ENCODE data around the gene WFIKKN1. TPM values are rescaled to one million over a fixed set of nuclear protein-coding genes. Genes with fewer than 3 reads are reported as not detected.

WFIKKN1 gene
- total RNA-seq, 1 experiment from 2014 or later, result not detected

Other genes starting within 250 kb of the WFIKKN1 start
- 46.6 and 58.5 TPM in 2 replicates for gene PGAP6, start 249.0 kb upstream of the WFIKKN1 start, total RNA-seq (2014; rRNA removed; shearing (Covaris generic))
- 161 and 179 TPM in 2 replicates for gene NME4, start 233.8 kb upstream of the WFIKKN1 start, total RNA-seq (2014; rRNA removed; shearing (Covaris generic))
- gene DECR2, start 229.1 kb upstream of the WFIKKN1 start, total RNA-seq (2014; rRNA removed; shearing (Covaris generic)), result 8.1 and 12.5 TPM in 2 replicates
- 22.0 and 27.4 TPM in 2 replicates for gene RAB11FIP3, start 205.3 kb upstream of the WFIKKN1 start, total RNA-seq (2014; rRNA removed; shearing (Covaris generic))
- 53.5 and 60.0 TPM in 2 replicates for gene CAPN15, start 103.3 kb upstream of the WFIKKN1 start, total RNA-seq (2014; rRNA removed; shearing (Covaris generic))
- gene PRR35, start 70.6 kb upstream of the WFIKKN1 start, total RNA-seq (2014; rRNA removed; shearing (Covaris generic)), result not detected in 2 replicates
- 0.34 TPM in 1 of 2 replicates, not detected in the other for gene NHLRC4, start 64.0 kb upstream of the WFIKKN1 start, total RNA-seq (2014; rRNA removed; shearing (Covaris generic))
- 76.5 and 77.1 TPM in 2 replicates for gene PIGQ, start 61.0 kb upstream of the WFIKKN1 start, total RNA-seq (2014; rRNA removed; shearing (Covaris generic))
- gene RAB40C, start 40.9 kb upstream of the WFIKKN1 start, total RNA-seq (2014; rRNA removed; shearing (Covaris generic)), result 16.8 and 20.2 TPM in 2 replicates
- 126 and 150 TPM in 2 replicates for gene METTL26, start 5.3 kb downstream of the WFIKKN1 start, total RNA-seq (2014; rRNA removed; shearing (Covaris generic))
- gene MCRIP2, start 10.8 kb downstream of the WFIKKN1 start, total RNA-seq (2014; rRNA removed; shearing (Covaris generic)), result 27.8 and 36.1 TPM in 2 replicates
- 17.1 and 28.7 TPM in 2 replicates for gene WDR90, start 18.4 kb downstream of the WFIKKN1 start, total RNA-seq (2014; rRNA removed; shearing (Covaris generic))
- gene RHOT2, start 37.1 kb downstream of the WFIKKN1 start, total RNA-seq (2014; rRNA removed; shearing (Covaris generic)), result 38.5 and 41.2 TPM in 2 replicates
- 2.2 and 2.8 TPM in 2 replicates for gene RHBDL1, start 44.7 kb downstream of the WFIKKN1 start, total RNA-seq (2014; rRNA removed; shearing (Covaris generic))
- gene STUB1, start 49.4 kb downstream of the WFIKKN1 start, total RNA-seq (2014; rRNA removed; shearing (Covaris generic)), result 227 and 249 TPM in 2 replicates
- gene JMJD8, start 53.3 kb downstream of the WFIKKN1 start, total RNA-seq (2014; rRNA removed; shearing (Covaris generic)), result 1.6 and 3.4 TPM in 2 replicates
- 2.9 and 3.1 TPM in 2 replicates for gene WDR24, start 59.4 kb downstream of the WFIKKN1 start, total RNA-seq (2014; rRNA removed; shearing (Covaris generic))
- 9.9 and 10.0 TPM in 2 replicates for gene FBXL16, start 74.8 kb downstream of the WFIKKN1 start, total RNA-seq (2014; rRNA removed; shearing (Covaris generic))
- 71.9 and 87.2 TPM in 2 replicates for gene METRN, start 84.1 kb downstream of the WFIKKN1 start, total RNA-seq (2014; rRNA removed; shearing (Covaris generic))
- 83.8 and 94.2 TPM in 2 replicates for gene ANTKMT, start 90.2 kb downstream of the WFIKKN1 start, total RNA-seq (2014; rRNA removed; shearing (Covaris generic))
- 2.1 and 4.0 TPM in 2 replicates for gene CCDC78, start 95.5 kb downstream of the WFIKKN1 start, total RNA-seq (2014; rRNA removed; shearing (Covaris generic))
- gene HAGHL, start 96.1 kb downstream of the WFIKKN1 start, total RNA-seq (2014; rRNA removed; shearing (Covaris generic)), result 15.0 and 25.3 TPM in 2 replicates
- gene CIAO3, start 110.0 kb downstream of the WFIKKN1 start, total RNA-seq (2014; rRNA removed; shearing (Covaris generic)), result 45.1 and 47.5 TPM in 2 replicates
- 6.5 and 7.6 TPM in 2 replicates for gene MSLN, start 129.7 kb downstream of the WFIKKN1 start, total RNA-seq (2014; rRNA removed; shearing (Covaris generic))
- 58.3 and 70.0 TPM in 2 replicates for gene RPUSD1, start 157.4 kb downstream of the WFIKKN1 start, total RNA-seq (2014; rRNA removed; shearing (Covaris generic))
- gene CHTF18, start 157.6 kb downstream of the WFIKKN1 start, total RNA-seq (2014; rRNA removed; shearing (Covaris generic)), result 36.9 and 44.2 TPM in 2 replicates
- gene GNG13, start 169.7 kb downstream of the WFIKKN1 start, total RNA-seq (2014; rRNA removed; shearing (Covaris generic)), result not detected in 2 replicates

Measured in A172 (cell line).